NCI-H2107 (cell line): ENCODE results near the gene KHDC4.

Source experiments
- DNase-seq: peaks from one replicate; lab custom pipeline; 2025; lab: John Stamatoyannopoulos, UW

The KHDC4 gene

DNA sequence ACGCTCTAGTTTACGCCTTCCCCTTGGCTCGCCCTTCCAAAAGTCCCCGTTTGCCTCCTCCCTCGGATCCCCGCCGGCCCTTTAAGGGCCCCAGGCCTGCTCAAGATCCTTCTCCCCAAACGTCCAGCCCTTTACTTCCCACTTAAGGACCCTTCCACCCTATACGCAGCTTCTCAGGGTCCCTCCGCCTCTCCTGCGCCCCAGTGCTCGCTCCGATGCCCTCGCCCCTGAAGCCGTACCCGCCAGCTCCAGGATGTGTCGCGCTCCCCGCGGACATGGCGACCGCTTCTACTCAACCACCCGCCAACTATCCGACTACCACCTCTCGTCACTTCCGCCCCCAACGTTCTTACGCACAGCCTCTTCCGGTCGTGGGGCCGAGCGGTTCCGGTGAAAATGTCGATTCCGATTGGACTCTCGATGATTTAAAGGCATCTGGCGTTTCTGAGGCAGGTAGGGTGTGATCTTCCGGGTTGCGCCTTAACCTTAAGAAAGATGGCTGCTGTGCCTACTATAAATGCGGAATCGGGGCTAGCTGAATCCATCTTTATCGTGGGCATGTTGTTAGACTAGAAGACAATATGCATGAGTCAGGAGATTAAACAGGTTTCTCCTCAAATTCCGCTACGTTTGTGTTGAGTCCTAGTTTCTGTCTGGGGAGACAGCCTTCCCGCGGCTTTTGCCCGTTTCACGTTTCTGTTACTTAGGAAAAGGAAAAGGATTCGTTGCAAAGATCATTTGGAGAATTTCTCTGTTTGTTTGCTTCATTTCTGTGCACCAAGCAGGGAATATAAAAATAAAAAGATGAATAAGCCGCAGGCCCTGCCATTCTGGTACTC lies at the start of gene KHDC4:
Gene KHDC4 (minus strand): TSS at position 317 of the 839 bp plus-strand sequence. CDS start 40 bp downstream, at position 277.
- DNase-seq: peak; percentile 99

DNA sequence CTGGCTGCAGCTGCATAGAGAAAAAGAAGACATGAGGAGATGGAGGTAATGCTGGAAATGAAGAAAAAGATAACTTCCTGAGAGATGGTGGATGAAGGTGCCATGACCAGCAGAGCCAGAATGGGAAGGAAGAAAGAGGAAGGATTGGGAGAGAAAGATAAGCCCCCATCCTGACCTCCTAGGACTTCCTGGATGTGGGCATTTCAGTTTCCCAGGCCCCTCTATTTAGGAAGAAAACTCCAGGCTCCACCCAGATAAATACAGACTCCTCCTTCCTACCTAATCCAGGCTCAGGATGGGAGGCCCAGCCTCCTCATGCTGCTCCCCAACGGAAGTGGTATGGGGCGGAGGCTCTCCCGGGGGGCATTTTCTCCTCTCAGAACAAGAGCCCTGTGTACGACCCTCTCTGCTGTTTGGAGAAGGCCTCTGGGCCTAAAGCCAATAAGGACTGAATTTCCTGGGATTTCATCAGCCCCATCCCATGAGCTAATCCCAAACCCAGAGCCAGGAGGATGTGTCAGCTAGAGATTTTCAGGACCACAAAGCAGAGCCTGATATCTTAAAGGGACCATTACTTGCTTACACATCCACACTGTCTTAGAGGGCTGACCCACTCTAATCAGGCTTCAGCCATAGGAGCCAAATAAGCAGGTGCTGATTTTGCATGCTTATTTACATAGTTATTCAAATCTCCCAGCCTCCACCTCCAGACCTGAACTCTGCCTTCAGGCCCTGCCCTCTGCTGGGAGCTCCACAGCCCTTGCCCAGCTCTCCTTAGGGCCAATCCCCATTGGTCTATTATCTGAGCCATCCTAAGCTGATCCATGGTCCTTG lies 49.2 kb upstream of the KHDC4 start:
- DNase-seq: peak; percentile 85

DNA sequence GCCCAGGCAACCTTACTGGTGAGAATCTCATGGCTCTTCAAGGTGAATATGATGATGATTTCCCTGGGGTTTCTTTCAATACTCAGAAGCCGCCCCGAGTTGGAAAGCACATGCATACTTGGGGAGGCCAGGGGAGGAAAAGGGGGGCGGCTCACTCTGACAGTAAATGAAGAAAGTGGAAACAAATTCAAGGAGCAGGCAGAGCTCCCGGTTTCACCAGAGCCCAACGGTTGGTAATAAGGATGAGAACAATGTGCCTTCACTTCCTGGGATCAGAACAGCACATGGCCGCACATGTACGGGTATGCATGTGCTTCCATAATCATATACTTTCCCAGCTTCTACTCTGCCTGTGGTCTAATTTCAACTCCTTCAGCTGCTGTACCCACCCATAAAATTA lies 47.9 kb upstream of the KHDC4 start:
- no peak for DNase-seq

DNA sequence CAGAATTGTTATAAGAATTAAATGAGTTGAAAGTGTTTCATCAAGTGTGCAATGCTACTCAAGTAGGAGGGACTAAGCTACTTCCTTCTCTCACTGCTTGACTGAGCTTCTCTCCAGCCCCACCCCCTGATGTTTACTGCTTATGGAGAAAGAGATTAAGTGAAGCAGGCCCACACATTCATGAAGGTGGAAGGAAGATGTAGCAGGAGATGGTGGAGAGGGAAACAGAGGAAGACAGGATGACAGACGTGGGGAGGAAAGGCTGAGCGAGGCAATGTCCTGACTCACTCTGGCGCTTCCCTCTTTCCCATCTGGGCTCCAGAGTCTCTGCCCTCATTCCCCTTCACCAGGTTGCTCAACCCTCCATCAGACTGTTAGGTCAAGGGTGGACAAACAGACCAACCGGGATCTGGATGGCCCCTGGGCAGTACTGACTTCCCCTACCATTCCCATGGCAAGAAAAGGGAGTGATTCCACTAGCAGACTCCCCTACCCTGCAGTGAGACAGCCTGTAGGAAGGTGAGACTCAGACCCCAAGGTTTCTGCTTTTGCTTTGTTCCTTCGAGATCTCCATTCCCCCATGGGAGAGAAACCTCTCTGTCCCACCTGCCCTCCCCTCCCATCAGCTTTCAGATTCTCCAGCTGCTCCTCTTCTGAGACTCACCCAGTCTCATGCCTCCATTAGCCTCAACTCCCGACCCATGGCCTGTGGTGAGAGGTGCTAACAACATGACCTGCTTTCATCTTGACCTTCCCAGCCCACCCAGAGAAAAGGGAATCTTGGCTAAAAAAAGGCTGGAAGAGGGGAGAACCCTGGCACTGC lies 47.3 kb upstream of the KHDC4 start:
- no peak for DNase-seq

DNA sequence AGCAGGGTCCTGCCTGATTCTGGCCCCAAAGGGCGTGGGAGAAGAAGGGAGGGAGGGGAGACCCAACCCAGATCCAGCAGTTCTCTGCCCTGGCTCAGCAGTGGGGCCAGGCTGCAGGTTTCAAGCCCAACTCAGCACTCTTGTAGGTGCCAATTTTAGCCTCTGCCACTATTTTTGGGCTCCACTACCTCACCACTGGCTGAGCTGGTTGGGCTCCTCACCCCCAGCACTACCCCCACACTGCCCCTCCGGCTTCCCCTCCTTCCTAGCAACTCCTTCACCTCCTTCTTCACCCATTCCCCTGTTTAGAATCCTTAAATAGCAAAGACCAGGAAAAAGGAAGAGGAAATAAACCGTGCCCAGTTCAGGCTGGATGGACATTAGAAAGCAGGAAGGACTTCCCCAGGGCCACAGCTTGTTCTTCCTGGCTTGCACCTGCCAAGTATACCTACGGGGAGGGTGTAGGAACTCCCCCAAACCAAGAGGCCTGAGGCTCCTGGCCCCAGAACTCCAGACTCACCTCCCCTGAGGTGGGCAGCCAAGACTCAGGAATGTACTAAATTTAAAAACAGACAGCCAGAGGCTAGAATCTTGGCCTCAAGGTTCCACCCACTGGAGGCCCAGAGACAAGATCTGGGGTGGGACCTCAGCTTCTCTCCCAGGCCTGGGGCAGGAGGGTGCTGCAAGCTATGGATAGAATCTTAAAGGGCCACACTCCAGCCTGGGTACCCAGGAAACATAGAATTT lies 45.6 kb upstream of the KHDC4 start:
- DNase-seq: no peak

DNA sequence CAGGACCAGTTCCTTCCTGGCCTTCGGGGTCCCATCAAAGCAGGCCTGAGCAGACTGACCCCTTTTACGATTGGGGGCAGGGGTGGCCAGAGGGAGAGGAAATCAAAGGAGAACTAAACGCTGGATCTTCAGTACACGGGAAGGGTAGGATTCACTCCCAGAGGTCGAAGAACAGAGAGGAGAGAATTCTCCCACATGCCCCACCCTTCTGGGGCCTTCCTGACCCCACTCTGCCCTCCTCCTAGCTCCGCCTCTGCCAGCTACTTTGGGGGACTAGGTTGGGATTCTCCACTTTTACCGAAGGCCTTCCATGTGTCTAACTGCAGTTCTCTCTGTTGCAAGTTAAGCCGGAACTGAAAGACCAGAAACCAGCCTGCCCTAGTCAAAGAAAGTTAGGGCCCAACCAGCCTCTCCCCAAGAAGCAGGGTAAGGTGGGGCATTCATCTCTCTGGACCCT lies 44.8 kb upstream of the KHDC4 start:
- DNase-seq: no peak

DNA sequence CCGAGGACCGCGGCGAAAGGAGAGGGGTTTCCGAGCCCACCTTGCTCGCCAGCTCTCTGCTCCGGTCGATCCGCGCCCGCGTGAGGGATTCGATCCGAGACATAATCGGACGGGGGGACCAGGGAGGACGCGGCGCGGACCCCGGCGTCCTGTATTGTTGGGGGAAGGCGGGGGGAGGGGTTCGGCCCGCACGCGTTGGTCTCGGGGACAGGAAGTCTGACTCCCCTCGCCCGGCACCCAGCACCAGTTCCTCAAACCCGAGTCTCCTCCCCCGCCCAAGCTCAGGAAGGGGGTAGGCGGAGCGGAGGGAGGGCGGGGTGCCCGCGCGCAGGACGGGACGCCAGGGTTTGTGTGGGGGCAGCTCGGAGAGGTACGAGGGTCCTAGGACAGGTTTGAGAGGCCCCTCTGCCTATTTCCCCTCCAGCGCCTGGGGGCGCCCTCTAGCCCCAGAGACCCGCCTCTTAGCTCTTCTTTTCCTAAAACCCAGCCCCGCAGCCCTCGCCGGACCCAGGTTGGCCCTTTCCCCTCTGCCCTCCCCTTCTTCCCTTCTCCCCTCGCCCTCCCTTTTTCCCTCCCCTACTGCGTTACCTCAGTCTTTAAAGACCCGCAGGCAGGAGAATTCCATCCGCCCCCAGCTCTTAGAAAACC lies 44.2 kb upstream of the KHDC4 start, which contains the start of gene ARHGEF2:
Gene ARHGEF2 (minus strand): TSS at position 223 of the 648 bp plus-strand sequence. CDS start 120 bp downstream, at position 103.
- DNase-seq: peak; percentile 69

DNA sequence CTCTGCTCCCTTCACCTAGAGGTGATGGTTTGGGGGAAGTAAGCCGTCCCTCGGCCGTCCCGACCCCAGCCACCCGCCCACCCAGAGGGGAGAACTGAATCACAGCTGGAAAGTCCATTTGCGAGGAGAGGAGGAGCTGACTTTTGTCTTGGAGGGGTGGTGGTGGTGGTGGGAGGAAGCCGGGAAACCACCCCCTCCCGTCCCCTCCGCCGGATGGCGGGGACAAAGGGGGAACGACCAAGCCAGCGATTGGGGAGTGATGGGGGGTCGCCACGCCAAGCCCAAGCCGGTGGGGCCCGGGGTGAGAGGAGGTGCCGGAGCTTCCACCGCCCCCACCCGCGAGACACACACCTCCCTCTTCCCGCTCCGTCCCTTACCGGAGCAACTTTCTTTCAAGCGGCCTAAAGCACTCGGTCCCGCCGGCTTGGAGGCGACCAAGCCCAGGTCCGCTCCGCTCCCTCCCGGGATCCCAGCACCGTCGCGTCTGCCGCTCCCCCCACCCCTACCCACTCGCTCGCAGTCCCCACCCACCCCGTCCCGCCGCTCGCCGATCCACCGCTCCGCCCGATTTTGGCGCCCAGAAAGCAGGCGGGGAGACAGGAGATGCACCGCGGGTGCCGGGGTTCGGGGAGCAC lies 43.6 kb upstream of the KHDC4 start:
- DNase-seq: no peak

DNA sequence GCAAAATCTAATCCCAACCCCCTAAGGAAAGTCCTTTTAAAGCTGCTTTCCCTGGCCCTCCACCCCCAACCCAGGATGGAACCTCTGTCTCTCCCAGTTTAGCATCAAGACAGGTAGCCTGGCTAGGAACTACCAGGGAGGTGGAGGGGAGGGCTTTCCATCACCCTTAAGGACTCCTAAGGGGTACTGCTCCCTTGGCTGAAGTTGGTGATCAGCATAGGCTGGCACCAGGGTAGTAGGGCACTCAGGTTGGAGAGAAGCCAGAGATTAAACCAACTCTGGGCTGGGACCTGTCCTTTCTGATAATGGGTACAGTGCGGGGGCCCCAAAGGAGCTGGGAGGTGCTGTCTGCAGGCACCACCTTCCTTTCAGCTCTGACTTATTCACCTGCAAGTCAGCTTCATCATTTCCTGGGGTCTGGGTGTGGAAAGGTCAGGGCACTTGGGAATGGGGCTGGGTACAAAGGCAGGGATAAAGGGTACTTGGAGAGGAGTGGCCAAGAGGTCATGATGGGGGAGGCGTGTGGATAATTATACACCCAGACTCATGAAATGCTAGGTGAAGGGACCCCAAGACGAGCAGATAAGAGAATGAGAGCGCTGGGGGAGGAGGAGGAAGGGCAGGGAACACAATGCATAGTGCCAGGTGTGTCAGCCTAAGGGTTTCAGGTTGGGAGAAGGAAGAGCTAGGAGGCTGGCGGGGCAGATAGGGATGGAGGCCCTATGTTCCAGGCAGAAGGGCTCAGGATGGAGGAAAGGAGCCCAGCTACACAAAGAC lies 42.9 kb upstream of the KHDC4 start:
- no peak for DNase-seq

DNA sequence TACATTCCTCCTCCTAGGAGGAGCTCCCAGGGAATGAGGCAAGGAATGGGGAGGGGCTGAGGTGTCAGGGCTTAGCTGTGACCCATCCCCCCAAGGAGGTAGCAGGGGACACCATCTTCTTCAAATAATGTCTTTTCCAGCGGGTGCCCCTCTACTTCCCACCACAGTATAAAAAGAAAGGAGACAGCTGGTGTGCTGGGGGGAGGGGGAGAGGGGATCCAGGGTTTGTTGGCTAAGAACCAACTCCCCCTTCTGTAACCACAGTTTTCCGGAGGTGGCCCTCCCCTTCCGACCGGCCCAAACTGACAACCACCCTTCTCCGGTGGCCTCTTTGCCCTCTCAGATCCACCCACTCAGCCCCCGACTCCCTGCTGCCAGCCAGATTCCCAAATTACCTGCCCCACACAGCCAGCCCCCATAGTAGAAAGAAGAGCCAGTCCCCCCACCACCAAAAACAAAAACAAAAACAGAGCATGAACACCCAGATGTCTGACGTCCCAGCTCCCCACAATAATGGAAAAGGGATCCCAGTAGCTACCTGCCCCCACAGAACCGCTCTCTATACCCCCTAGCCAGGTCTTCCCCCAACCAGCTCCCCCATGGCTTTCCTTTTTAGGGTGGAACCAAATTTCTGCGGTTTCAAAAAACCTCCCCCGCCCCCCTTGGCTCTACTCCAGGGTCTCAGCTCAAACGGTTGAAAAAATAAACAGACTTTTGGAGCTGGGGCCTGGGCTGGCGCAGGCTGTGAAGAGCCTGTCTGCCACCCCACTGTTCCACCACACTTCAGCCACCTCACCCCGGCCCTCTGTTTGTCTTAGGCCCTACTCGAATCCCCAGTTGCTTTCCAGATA lies 42.1 kb upstream of the KHDC4 start:
- DNase-seq: peak; percentile 73

DNA sequence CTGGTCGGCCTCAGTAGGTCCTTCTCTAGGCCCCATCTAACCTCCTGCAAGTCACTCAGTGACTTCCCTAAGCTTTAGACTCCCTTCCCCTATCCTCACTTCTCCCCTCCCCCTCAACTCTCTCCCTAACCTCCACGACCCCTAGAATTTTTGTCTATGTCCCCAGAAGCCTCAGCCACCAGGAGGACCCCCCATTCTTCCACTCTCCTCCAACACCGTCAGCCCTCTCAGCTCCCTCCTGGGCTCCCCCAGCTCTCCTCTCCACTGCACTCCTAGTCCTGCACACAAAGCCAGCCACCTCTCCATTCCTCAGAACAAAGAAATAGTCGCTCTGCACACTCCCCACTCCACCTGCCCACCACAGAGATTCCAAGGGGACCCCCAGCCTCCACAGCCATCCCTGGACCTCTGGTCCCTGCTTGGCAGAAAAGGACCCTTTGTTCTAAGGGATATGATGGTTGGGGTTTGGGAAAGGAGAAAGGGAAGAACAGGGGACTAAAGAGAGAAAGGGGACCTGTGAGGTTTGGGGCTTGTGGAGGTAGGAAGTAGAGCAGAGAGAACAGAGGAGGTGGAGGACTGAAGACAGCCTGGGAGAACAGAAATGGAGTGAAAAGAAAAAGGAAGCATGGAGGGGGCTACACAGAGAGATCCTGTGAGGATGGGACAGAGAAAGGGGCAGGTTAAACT lies 41.3 kb upstream of the KHDC4 start:
- DNase-seq: no peak

DNA sequence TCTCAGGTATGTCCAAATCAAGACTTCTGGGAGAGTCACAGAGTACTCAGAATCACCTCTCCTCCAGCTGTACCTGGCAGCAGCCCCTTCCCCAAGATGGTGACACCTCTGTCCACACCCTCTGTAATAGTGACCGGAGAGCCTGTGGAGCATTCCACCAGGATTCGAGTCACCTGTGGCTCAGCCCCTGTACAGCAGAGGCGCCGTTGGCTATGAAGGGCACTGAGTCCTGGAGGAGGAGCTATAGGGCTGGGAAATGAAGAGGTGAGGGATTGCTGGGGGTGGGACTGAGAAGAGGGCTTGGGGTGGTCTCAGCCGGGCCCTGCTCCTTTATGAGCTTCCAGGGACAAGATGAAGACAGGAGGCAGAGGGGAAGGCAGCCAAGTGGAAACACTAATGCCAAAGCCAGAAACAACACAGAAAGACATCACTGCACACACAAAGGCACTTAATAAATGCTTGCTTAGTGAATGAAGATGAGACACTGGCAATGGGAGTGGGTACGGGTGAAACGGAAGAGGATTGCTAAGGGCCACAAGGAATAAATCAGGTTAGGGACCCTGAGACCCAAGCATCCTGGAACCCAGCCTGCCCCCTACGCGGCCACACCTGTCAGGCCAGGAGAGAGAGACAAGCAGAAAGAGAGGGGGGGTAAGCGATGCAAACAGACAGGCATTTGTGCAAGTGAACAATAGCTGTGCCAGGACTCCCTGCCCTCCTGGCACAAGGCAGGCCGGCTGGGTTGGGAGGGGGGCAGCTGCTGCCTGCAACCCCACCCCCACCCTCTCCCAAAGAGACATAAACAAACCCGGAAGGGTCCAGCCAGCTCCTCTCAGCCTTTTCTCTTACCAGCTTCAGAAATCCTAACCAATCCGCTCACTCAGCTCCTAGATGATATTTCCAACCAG lies 40.2 kb upstream of the KHDC4 start:
- DNase-seq: peak; percentile 65

DNA sequence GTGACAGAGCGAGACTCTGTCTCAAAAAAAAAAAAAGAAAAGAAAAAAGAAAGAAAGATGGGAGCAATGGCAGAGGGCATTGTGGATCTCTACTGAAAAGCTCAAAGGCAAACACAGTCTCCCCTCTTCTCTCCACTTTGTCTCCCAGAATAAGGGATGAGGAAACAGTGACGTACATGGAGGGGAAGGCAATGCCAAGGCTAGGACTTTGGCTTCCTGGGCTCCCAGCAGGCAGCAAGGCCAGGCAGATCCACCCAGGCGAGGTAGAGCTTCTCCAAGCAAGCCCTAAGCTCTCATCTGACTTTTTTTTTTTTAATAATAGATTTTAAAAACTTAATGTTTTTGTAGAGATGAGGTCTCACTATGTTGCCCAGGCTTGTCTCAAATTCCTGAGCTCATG lies 39.5 kb upstream of the KHDC4 start:
- DNase-seq: no peak

DNA sequence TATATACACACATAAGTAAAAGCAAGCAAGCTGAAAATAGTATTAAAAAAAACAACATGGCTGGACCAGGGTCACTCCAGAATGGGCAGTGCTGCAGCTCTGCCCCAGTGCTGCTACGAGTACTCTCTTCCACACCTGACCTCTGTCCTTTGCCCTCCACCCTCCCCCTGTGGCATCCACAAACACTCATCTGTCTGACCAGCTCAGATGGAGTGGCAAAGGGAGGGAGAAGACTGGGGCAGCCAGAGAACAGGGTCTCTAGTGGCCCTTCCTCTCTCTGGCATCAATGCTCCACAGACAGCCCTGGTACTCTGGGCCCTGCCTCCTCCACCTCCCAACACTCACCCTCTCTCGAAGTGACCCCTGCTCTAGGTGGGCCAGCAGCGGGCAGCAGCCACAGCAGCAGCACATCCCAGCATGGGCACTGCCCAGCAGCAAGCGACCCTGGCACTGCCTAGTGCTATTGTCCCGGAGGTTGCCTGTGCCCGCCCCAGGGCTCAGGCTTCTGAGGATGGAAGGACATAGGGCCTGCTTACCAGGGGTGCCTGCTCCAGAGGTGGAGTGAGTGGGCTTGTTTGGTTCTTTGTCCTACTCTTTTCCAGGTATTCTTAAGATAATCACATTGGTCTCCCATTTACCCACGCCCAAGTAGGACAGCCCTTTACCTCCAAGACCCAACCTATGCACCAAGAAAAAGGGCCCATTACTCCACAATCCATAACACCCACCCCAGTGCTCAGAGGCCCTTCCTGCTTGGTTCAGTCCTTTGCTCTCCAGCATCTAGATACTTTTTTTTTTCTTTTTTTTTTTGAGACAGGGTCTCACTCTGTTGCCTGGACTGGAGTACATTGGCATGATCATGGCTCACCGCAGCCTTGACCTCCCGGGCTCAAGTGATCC lies 37.9 kb upstream of the KHDC4 start:
- no peak for DNase-seq

DNA sequence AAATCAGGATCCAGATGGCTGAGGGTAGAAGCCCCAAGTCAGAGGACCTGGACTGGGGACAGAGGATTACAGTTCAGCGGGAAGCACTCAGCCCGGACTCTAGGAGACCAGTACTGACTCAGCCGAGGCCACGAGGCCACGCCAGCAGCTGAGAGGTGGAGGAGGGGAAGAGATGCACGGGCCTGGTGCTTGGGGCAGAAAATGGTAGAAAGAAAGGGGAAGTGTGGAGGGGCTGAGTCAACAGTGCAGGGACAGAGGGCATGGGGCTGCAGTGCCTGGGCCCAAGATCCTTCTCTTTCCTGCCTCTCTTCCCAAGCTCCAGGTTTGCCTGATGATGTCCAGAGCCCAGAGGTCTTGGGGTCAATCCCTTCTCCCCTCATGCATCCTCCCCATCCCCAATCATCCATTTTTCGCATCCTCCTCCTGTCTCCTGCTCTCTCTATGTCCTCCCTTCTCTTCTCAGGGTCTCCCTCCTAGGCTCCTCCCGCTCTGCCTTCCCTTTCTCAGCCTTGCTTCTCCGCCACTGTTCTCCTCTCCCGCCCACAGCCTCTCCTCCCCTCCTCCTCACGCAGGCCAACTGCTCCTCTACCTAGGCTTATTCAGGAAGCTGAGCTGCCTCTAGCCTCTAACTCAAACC lies 36.4 kb upstream of the KHDC4 start:
- no peak for DNase-seq
